PC-3 (cell line): Measurements from ENCODE around the gene ARHGAP32. TPM values are rescaled to one million over a fixed set of nuclear protein-coding genes. Genes with fewer than 3 reads are reported as not detected.

Experiments
- ATAC-seq: fragments of 200-7000 bp; cut with Tn5 transposase; 2 replicates; pipeline ENCODE4 v1.9.1; 2020; ENCODE audit warnings: mild to moderate bottlenecking, moderate library complexity
- BruUV-seq: library from RNA; stranded (reverse); fragments of 400-500 nt; replicated peaks from 2 replicates; lab custom pipeline; 2021; lab: Mats Ljungman, UMichigan
- CTCF ChIA-PET: fragments of 300-600 bp; sonication (Branson Sonifier 250); formaldehyde crosslinking; loops from one replicate; lab custom pipeline; 2022; ENCODE audit warnings: antibody characterized with exemption; lab: Charles Lee
- POLR2A ChIA-PET: fragments of 300-600 bp; sonication (Branson Sonifier 250); formaldehyde crosslinking; loops from one replicate; lab custom pipeline; 2022; ENCODE audit warnings: antibody characterized with exemption; ENCODE audit not compliant: unreplicated experiment; lab: Charles Lee
- DNase-seq: peaks from one replicate; pipeline ENCODE4 v3.0.0-alpha.2; 2015
- H2AFZ ChIP-seq: fragments of 300-600 bp; sonication (generic); 2 replicates; pipeline ENCODE4 v1.6.0; 2016; ENCODE audit warnings: antibody characterized with exemption, low read length
- H3F3A ChIP-seq: fragments of 300-600 bp; sonication (generic); one replicate; pipeline ENCODE4 v1.6.0; 2017; ENCODE audit warnings: antibody characterized with exemption, low read length, control low read depth, mild to moderate bottlenecking; ENCODE audit not compliant: unreplicated experiment
- H3K27ac ChIP-seq: fragments of 300-600 bp; sonication (generic); 2 replicates; pipeline ENCODE4 v1.5.1; 2016; ENCODE audit warnings: mild to moderate bottlenecking, low read length
- H3K27me3 ChIP-seq: fragments of 300-600 bp; sonication (generic); 2 replicates; pipeline ENCODE4 v1.6.1; 2016; ENCODE audit warnings: low read length, mixed read lengths
- H3K36me3 ChIP-seq: fragments of 300-600 bp; sonication (generic); 2 replicates; pipeline ENCODE4 v1.6.1; 2016; ENCODE audit warnings: low read depth, mixed run types, low read length, mixed read lengths
- H3K4me1 ChIP-seq: fragments of 300-600 bp; sonication (generic); 2 replicates; pipeline ENCODE4 v1.5.1; 2016; ENCODE audit warnings: low read length; ENCODE audit not compliant: insufficient read depth
- H3K4me2 ChIP-seq: fragments of 300-600 bp; sonication (generic); 2 replicates; pipeline ENCODE4 v1.6.0; 2016; ENCODE audit warnings: low read length
- H3K4me3 ChIP-seq: fragments of 300-600 bp; sonication (generic); 2 replicates; pipeline ENCODE4 v1.5.1; 2016; ENCODE audit warnings: mild to moderate bottlenecking, low read length, mixed read lengths
- H3K79me2 ChIP-seq: fragments of 300-600 bp; sonication (generic); 2 replicates; pipeline ENCODE4 v1.6.1; 2017; ENCODE audit warnings: low read length, mixed read lengths
- H3K9ac ChIP-seq: fragments of 300-600 bp; sonication (generic); 2 replicates; pipeline ENCODE4 v1.6.0; 2016; ENCODE audit warnings: mild to moderate bottlenecking, low read length
- H3K9me2 ChIP-seq: fragments of 300-600 bp; sonication (generic); replicated peaks from 2 replicates; pipeline ENCODE4 v1.6.1; 2016; ENCODE audit warnings: mixed run types, low read length, mixed read lengths
- H3K9me3 ChIP-seq: fragments of 300-600 bp; sonication (generic); 2 replicates; pipeline ENCODE4 v1.6.1; 2016; ENCODE audit warnings: low read length, mixed read lengths
- H4K20me1 ChIP-seq: fragments of 300-600 bp; sonication (generic); 2 replicates; pipeline ENCODE4 v1.6.1; 2016; ENCODE audit warnings: low read length, mixed read lengths
- EZH2 ChIP-seq: fragments of 300-600 bp; sonication (generic); IDR thresholded peaks from one replicate; pipeline ENCODE4 v1.6.1; 2017; ENCODE audit warnings: antibody characterized with exemption, mild to moderate bottlenecking, low read length; ENCODE audit not compliant: unreplicated experiment
- EZH2phosphoT487 ChIP-seq: fragments of 300-600 bp; sonication (generic); IDR thresholded peaks from 2 replicates; pipeline ENCODE4 v1.6.1; 2018; ENCODE audit warnings: mild to moderate bottlenecking, antibody characterized with exemption, low read length, borderline replicate concordance
- intact Hi-C: fragments of 100-400 bp; cut with micrococcal nuclease; formaldehyde crosslinking; loops from 2 replicates; pipeline ENCODE4 v1.9.0; 2023
- total RNA-seq: library from RNA; depleted of rRNA; stranded (reverse); fragments of >200 nt; gene quantifications from 2 replicates; pipeline ENCODE4 v1.2.3, GENCODE V29; 2014
- TF ChIP-seq, protein P1 (sequence below): fragments of 300-600 bp; sonication (generic); conservative IDR thresholded peaks from 2 replicates; pipeline ENCODE4 v1.5.1; 2017; ENCODE audit warnings: antibody characterized with exemption, low read depth, mild to moderate bottlenecking, low read length

The ARHGAP32 gene
- total RNA-seq, 1 experiment from 2014 or later = 13.7 TPM

DNA sequence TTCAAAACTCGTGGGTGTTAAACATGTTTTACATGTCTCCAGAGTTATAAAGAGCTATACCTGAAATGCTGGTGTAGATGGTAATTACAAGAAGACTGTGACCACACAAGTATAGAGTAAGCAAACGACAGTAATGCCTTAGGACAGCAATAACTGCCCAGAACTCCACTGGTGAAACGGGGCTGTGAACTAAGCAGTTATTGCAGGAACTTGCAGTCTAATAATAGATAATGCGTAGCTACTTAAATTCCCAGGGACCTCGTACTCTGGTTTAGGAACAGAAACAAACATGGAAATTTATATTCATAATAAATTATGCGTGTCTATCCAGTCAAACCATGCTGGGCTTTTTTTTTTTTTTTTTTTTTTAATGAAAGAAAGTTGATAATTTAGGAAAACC, 224.5 kb downstream of the ARHGAP32 start:
- Histone ChIP-seq H3K9ac (no peak overlapping the region), H3K9me2 (no peaks in the 10 kb centered on the region), H2AFZ (no peak overlapping the region), H3K4me1 (no peaks in the 10 kb centered on the region), H3K27me3 (no peaks in the 10 kb centered on the region), H3F3A (no peaks in the 10 kb centered on the region), H3K36me3 (peaks cover 16% of the 10 kb centered on the region; the same call in 1 of the 2 replicates), H3K27ac (no peak overlapping the region), H4K20me1 (no peaks in the 10 kb centered on the region), H3K4me2 (no peak overlapping the region), H3K4me3 (no peak overlapping the region), H3K79me2 (no peaks in the 10 kb centered on the region), H3K9me3 (no peaks in the 10 kb centered on the region)
- TF ChIP-seq, protein P1, sequence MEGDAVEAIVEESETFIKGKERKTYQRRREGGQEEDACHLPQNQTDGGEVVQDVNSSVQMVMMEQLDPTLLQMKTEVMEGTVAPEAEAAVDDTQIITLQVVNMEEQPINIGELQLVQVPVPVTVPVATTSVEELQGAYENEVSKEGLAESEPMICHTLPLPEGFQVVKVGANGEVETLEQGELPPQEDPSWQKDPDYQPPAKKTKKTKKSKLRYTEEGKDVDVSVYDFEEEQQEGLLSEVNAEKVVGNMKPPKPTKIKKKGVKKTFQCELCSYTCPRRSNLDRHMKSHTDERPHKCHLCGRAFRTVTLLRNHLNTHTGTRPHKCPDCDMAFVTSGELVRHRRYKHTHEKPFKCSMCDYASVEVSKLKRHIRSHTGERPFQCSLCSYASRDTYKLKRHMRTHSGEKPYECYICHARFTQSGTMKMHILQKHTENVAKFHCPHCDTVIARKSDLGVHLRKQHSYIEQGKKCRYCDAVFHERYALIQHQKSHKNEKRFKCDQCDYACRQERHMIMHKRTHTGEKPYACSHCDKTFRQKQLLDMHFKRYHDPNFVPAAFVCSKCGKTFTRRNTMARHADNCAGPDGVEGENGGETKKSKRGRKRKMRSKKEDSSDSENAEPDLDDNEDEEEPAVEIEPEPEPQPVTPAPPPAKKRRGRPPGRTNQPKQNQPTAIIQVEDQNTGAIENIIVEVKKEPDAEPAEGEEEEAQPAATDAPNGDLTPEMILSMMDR = no peak
- TF ChIP-seq EZH2 = no peak
- no peak for TF ChIP-seq EZH2phosphoT487
- ChIA-PET POLR2A (no interaction called here), CTCF (no interaction called here)
- DNase-seq (no peak), ATAC-seq (no peak)
- intact Hi-C loops = no loop called here
- no TSS peak for BruUV-seq

DNA sequence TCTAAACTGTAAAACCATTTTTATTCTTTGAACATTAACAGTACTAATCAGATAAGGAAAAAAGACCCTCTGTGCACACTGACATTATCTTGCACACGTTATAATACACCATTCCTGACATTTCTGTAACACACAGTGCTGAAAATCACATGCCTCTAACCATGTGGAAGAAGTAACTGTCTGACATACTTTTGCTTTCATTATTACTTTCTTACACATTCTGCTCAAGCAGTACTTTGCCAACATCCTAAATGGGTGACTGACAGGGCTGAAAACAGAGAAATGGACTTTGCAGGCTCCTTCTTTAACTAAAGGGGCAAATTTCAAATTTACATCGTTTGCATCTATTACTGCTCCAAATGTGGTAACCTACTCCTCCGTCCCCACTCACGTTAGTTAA, 226.6 kb downstream of the ARHGAP32 start:
- no peak overlapping the region for H3K4me3 ChIP-seq
- no peak overlapping the region for H3K27ac ChIP-seq
- H2AFZ ChIP-seq = no peak overlapping the region
- DNase-seq (no peak), ATAC-seq (no peak)
- H3F3A ChIP-seq = no peaks in the 10 kb centered on the region
- ChIA-PET POLR2A (no interaction called here), CTCF (interaction anchor here (0.7 kb wide), 1 partner anchor 1378 kb away, joined by 15 read pairs; no protein-coding TSS in a partner anchor)
- H3K9me2 ChIP-seq = no peaks in the 10 kb centered on the region
- TF ChIP-seq EZH2phosphoT487 (no peak), EZH2 (no peak)
- TF ChIP-seq, protein P1 = no peak
- no peak overlapping the region for H3K4me2 ChIP-seq
- H3K27me3 ChIP-seq = no peaks in the 10 kb centered on the region
- H3K9me3 ChIP-seq = no peaks in the 10 kb centered on the region
- intact Hi-C loops = no loop called here
- H3K79me2 ChIP-seq = no peaks in the 10 kb centered on the region
- no peak overlapping the region for H3K9ac ChIP-seq
- H4K20me1 ChIP-seq = no peaks in the 10 kb centered on the region
- BruUV-seq = no TSS peak
- peaks cover 11% of the 10 kb centered on the region; the same call in 1 of the 2 replicates for H3K36me3 ChIP-seq
- H3K4me1 ChIP-seq = no peaks in the 10 kb centered on the region

DNA sequence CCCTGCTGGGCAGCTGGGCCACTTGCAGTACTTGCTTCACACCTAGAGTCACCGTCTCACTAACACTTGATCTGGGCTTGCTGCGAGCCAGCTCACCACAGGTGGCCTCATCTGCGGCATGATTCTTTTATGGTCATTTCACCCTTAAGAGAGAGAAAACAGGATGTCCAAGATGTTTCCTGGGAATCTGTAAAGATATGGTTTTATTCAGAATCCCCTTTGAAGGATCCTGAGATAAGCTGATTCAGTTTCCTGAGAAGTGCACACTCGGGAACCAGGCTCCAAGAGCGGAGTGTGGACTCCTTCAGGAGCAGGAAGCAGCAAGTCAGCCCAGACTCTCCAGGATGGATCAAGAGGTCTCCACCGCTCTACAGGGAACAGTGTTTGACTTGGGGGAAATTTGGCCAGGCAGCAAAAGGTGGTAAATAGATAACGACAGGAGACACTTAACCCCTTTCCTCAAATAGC, 227.6 kb downstream of the ARHGAP32 start:
- ChIA-PET CTCF (no interaction called here), POLR2A (no interaction called here)
- Histone ChIP-seq H3K79me2 (no peaks in the 10 kb centered on the region), H3K9ac (no peak overlapping the region), H3F3A (no peaks in the 10 kb centered on the region), H3K4me2 (no peak overlapping the region), H3K36me3 (peaks cover 3% of the 10 kb centered on the region; the same call in 1 of the 2 replicates), H3K27me3 (no peaks in the 10 kb centered on the region), H2AFZ (no peak overlapping the region), H3K9me3 (no peaks in the 10 kb centered on the region), H3K9me2 (no peaks in the 10 kb centered on the region), H3K4me1 (no peaks in the 10 kb centered on the region), H3K27ac (no peak overlapping the region), H4K20me1 (no peaks in the 10 kb centered on the region), H3K4me3 (no peak overlapping the region)
- intact Hi-C loops = no loop called here
- BruUV-seq = no TSS peak
- TF ChIP-seq EZH2 = no peak
- TF ChIP-seq EZH2phosphoT487 = no peak
- TF ChIP-seq, protein P1 = no peak
- ATAC-seq (no peak), DNase-seq (no peak)
